ENCODE measurements around the gene STRN. TPM values are rescaled to one million over a fixed set of nuclear protein-coding genes. Genes with fewer than 3 reads are reported as not detected.
A peak's percentile ranks its signal among the peaks of the same experiment; 100 is the strongest.

Gene STRN
- total RNA-seq, 2 donors from 2014 or later = 7.3 to 12.7 TPM

GRCh38 chr2:36964496-36965058 is 1.8 kb downstream of the STRN start:
- no peaks in the 10 kb centered on the region for H3K9me3 ChIP-seq
- no peak for TF ChIP-seq POLR2A (IDR thresholded peaks at IDR 0.05)
- TF ChIP-seq CTCF (IDR thresholded peaks at IDR 0.05) = no peak
- H3K36me3 ChIP-seq (replicated peaks in 1 of 2; ENCODE audit: insufficient read depth in 1 of 2, low read depth in 2 of 2) = no peaks in the 10 kb centered on the region
- ATAC-seq = no peak
- intact Hi-C loops (cut with DNase I) = no loop called here
- peaks cover 23% of the 10 kb centered on the region for H3K4me1 ChIP-seq
- H3K27ac ChIP-seq = peak overlapping the region in 2 of 4 donors; percentile 12 to 14
- DNase-seq = no peak
- H3K27me3 ChIP-seq = no peaks in the 10 kb centered on the region
- 71 to 74% methylated on average over 5 of the region's 5 CpGs for WGBS, 2 donors
- no peak overlapping the region for H3K4me3 ChIP-seq

GRCh38 chr2:36963734-36964133 is 2.6 kb downstream of the STRN start:
- no peak overlapping the region for H3K27ac ChIP-seq
- 94 to 96% methylated on average over 4 of the region's 4 CpGs for WGBS, 2 donors
- H3K4me3 ChIP-seq = no peak overlapping the region
- ATAC-seq (no peak), DNase-seq (no peak)
- intact Hi-C loops (cut with DNase I) = no loop called here
- no peaks in the 10 kb centered on the region for H3K36me3 ChIP-seq (replicated peaks in 1 of 2; ENCODE audit: insufficient read depth in 1 of 2, low read depth in 2 of 2)
- TF ChIP-seq POLR2A (IDR thresholded peaks at IDR 0.05) (no peak), CTCF (IDR thresholded peaks at IDR 0.05) (no peak)
- no peaks in the 10 kb centered on the region for H3K27me3 ChIP-seq
- no peaks in the 10 kb centered on the region for H3K9me3 ChIP-seq
- peaks cover 23% of the 10 kb centered on the region for H3K4me1 ChIP-seq

- WGBS, 2 donors = 83 to 87% methylated on average over 4 of the region's 4 CpGs
- DNase-seq = no peak
- Histone ChIP-seq H3K9me3 (no peaks in the 10 kb centered on the region), H3K27ac (no peak overlapping the region), H3K27me3 (no peaks in the 10 kb centered on the region), H3K4me3 (no peak overlapping the region), H3K4me1 (peaks cover 23% of the 10 kb centered on the region), H3K36me3 (replicated peaks in 1 of 2; ENCODE audit: insufficient read depth in 1 of 2, low read depth in 2 of 2) (no peaks in the 10 kb centered on the region)
- intact Hi-C loops (cut with DNase I) = no loop called here
- no peak for TF ChIP-seq POLR2A (IDR thresholded peaks at IDR 0.05)
- ATAC-seq = no peak
Measured at GRCh38 chr2:36963106-36963505, 3.2 kb downstream of the STRN start.

- Histone ChIP-seq H3K4me3 (no peak overlapping the region), H3K27ac (no peak overlapping the region), H3K36me3 (replicated peaks in 1 of 2; ENCODE audit: insufficient read depth in 1 of 2, low read depth in 2 of 2) (no peaks in the 10 kb centered on the region), H3K9me3 (no peaks in the 10 kb centered on the region), H3K4me1 (peaks cover 15% of the 10 kb centered on the region), H3K27me3 (no peaks in the 10 kb centered on the region)
- intact Hi-C loops (cut with DNase I) = no loop called here
- TF ChIP-seq POLR2A (IDR thresholded peaks at IDR 0.05) (no peak), CTCF (IDR thresholded peaks at IDR 0.05) (no peak)
- 94 to 99% methylated on average over 5 of the region's 5 CpGs for WGBS, 2 donors
- ATAC-seq (no peak), DNase-seq (no peak)
Measured at GRCh38 chr2:36960773-36961172, 5.6 kb downstream of the STRN start.

GRCh38 chr2:36960005-36960675 is 6.2 kb downstream of the STRN start:
- intact Hi-C loops (cut with DNase I) = no loop called here
- 92 to 93% methylated on average over 2 of the region's 2 CpGs for WGBS, 2 donors
- TF ChIP-seq CTCF (IDR thresholded peaks at IDR 0.05) = no peak
- no peak for TF ChIP-seq POLR2A (IDR thresholded peaks at IDR 0.05)
- Histone ChIP-seq H3K36me3 (replicated peaks in 1 of 2; ENCODE audit: insufficient read depth in 1 of 2, low read depth in 2 of 2) (no peaks in the 10 kb centered on the region), H3K9me3 (no peaks in the 10 kb centered on the region), H3K4me3 (no peak overlapping the region), H3K4me1 (peaks cover 12% of the 10 kb centered on the region), H3K27me3 (no peaks in the 10 kb centered on the region), H3K27ac (no peak overlapping the region)
- DNase-seq (no peak), ATAC-seq (no peak)
